ENCODE results near the gene TMEM33.
"Not testable (repeated sequence)": the region's sequence is repeated elsewhere in the genome, so short reads cannot be mapped to it uniquely, and the experiment has no call there.

The TMEM33 gene

DNA sequence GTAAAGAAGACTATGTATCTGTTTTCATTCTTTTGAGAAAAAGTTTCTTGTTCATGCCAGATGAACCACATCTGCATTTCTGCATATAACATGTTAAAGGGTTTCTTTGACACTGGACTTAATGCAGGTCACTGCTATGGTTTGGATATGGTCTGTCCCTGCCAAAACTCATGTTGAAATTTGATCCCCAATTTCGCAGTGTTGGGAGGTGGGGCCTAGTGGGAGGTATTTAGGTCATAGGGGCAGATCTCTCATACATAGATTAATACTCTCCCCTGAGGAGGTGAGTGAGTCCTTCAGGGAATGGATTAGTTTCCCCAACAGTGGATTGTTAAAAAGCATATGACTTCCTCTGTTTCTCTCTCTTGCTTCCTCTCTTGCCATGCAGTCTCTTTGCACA, 45.9 kb upstream of the TMEM33 start:
- TF ChIP-seq, protein P1, sequence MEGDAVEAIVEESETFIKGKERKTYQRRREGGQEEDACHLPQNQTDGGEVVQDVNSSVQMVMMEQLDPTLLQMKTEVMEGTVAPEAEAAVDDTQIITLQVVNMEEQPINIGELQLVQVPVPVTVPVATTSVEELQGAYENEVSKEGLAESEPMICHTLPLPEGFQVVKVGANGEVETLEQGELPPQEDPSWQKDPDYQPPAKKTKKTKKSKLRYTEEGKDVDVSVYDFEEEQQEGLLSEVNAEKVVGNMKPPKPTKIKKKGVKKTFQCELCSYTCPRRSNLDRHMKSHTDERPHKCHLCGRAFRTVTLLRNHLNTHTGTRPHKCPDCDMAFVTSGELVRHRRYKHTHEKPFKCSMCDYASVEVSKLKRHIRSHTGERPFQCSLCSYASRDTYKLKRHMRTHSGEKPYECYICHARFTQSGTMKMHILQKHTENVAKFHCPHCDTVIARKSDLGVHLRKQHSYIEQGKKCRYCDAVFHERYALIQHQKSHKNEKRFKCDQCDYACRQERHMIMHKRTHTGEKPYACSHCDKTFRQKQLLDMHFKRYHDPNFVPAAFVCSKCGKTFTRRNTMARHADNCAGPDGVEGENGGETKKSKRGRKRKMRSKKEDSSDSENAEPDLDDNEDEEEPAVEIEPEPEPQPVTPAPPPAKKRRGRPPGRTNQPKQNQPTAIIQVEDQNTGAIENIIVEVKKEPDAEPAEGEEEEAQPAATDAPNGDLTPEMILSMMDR (IDR thresholded peaks at IDR 0.05; ENCODE audit: low read depth, low read length), result no peak
- no peak for DNase-seq
- Histone ChIP-seq H3K36me3 (no peaks in the 10 kb centered on the region), H3K27me3 (ENCODE audit: insufficient read depth, low read depth, severe bottlenecking) (no peaks in the 10 kb centered on the region), H3K27ac (no peak overlapping the region), H3K4me3 (ENCODE audit: low read depth, low read length) (no peak overlapping the region), H3K9me3 (ENCODE audit: severe bottlenecking) (no peaks in the 10 kb centered on the region)

DNA sequence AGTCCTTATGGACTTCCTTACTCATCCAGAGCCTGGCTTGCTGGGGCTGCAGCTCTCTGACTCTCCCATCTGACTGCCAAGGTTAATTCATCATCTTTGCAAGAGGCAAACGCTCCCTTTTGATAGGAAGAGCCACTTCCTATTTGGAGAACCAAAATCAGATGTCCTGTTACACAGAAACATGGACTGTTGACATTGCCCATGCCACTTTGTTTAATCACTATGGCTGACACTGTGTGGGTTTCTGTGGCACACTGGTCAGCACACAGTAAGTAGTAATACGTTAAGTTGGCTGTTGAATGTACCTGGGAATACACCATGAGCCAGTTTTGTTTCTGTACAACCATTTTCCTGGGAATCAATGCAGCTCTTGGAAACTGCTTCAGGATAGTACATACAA, 45.1 kb upstream of the TMEM33 start:
- no peak for DNase-seq
- Histone ChIP-seq H3K27ac (no peak overlapping the region), H3K9me3 (ENCODE audit: severe bottlenecking) (no peaks in the 10 kb centered on the region), H3K4me3 (ENCODE audit: low read depth, low read length) (no peak overlapping the region), H3K27me3 (ENCODE audit: insufficient read depth, low read depth, severe bottlenecking) (no peaks in the 10 kb centered on the region), H3K36me3 (no peaks in the 10 kb centered on the region)
- TF ChIP-seq, protein P1 (IDR thresholded peaks at IDR 0.05; ENCODE audit: low read depth, low read length), result no peak

DNA sequence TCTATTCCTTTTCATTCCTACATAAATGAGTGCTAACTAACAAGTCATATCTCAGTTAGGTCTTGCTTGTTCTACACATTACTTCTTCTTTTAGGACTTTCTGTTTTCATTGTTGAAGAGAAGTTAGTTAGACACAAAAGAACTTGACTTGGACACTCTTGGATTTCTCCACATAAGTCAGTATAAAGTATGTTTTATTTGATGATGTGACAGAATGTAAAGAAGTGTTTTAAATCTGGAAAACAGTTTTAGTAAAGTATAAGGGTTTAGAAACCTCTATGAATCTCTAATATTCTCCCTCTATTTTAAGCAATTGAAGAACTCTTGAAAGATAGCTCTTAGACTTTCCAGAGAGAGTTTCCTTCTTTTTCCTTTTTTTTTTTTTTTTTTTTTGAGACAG, 38.6 kb upstream of the TMEM33 start:
- no peak overlapping the region for H3K27ac ChIP-seq
- no peak overlapping the region for H3K4me3 ChIP-seq (ENCODE audit: low read depth, low read length)
- TF ChIP-seq, protein P1 (IDR thresholded peaks at IDR 0.05; ENCODE audit: low read depth, low read length), result no peak
- H3K36me3 ChIP-seq, result no peaks in the 10 kb centered on the region
- no peaks in the 10 kb centered on the region for H3K27me3 ChIP-seq (ENCODE audit: insufficient read depth, low read depth, severe bottlenecking)
- H3K9me3 ChIP-seq (ENCODE audit: severe bottlenecking), result no peaks in the 10 kb centered on the region
- no peak for DNase-seq

DNA sequence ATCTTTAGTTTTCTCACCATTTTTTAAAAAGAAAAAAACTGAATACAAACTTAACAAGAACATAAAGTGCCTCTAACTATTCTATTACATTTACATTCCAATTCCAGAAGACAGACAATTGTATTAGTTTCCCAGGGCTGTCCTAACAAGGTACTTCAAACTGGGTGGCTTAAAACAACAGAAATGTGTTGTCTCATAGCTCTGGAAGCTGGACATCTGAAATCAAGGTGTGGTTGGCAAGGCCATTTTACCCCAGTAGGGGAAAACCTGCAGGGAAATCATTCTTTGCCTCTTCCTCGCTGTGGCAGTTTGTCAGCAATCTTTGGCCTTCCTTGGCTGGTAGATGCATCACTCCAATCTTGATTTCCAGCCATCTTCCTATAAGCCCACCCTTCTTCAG, 37.5 kb upstream of the TMEM33 start:
- no peak for DNase-seq
- H3K9me3 ChIP-seq (ENCODE audit: severe bottlenecking), result no peaks in the 10 kb centered on the region
- H3K4me3 ChIP-seq (ENCODE audit: low read depth, low read length), result no peak overlapping the region
- H3K27me3 ChIP-seq (ENCODE audit: insufficient read depth, low read depth, severe bottlenecking), result no peaks in the 10 kb centered on the region
- H3K27ac ChIP-seq, result no peak overlapping the region
- no peaks in the 10 kb centered on the region for H3K36me3 ChIP-seq
- TF ChIP-seq, protein P1 (IDR thresholded peaks at IDR 0.05; ENCODE audit: low read depth, low read length), result no peak

DNA sequence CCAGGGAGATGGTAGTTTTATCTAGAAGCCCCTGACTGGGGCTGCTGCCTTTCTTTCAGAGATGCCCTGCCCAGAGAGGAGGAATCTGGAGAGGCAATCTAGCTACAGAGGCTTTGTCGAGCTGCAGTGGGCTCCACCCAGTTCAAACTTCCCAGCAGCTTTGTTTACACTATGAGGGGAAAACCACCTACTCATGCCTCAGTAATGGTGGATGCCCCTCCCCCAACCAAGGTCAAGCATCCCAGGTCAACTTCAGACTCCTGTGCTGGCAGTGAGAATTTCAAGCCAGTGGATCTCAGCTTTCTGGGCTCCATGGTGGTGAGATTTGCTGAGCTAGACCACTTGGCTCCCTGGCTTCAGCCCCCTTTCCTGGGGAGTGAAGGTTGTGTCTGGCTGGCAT, 26.1 kb upstream of the TMEM33 start:
- H3K27ac ChIP-seq; H3K9me3 ChIP-seq (ENCODE audit: severe bottlenecking): not testable (repeated sequence)

DNA sequence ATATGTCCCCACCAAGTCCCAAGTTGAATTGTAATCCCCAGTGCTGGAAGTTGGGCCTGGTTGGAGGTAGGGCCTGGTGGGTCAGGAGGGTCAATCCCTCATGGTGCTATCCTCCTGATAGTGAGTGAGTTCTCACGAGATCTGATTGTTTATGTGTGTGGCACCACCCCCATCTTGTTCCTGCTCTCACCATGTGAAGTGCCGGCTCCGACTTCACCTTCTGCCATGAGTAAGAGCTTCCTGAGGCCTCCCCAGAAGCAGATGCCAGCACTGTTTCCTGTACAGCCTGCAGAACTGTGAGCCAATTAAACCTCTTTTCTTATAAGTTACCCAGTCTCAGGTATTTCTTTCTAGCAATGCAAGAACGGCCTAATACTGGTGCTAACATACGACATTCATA, 22.7 kb upstream of the TMEM33 start:
- no peak overlapping the region for H3K27ac ChIP-seq
- H3K4me3 ChIP-seq (ENCODE audit: low read depth, low read length), result no peak overlapping the region
- TF ChIP-seq, protein P1 (IDR thresholded peaks at IDR 0.05; ENCODE audit: low read depth, low read length), result no peak
- no peak for DNase-seq
- H3K9me3 ChIP-seq (ENCODE audit: severe bottlenecking), result no peaks in the 10 kb centered on the region
- no peaks in the 10 kb centered on the region for H3K36me3 ChIP-seq
- H3K27me3 ChIP-seq (ENCODE audit: insufficient read depth, low read depth, severe bottlenecking), result no peaks in the 10 kb centered on the region

More for the DNA sequence above, 26.1 kb upstream of the TMEM33 start:
- not testable (repeated sequence) for H3K27me3 ChIP-seq (ENCODE audit: insufficient read depth, low read depth, severe bottlenecking); H3K4me3 ChIP-seq (ENCODE audit: low read depth, low read length); DNase-seq; H3K36me3 ChIP-seq
